Heart left ventricle (tissue), 16 donors: ENCODE results near the gene FARP1. TPM values are rescaled to one million over a fixed set of nuclear protein-coding genes. Genes with fewer than 3 reads are reported as not detected.

Experiments used
- ATAC-seq, 4 donors: fragments of 200-7000 bp; cut with Tn5 transposase; one replicate each; pipeline ENCODE4 v1.9.1; 2020 to 2022; ENCODE audit warnings: moderate library complexity in 4 of 4, mild to moderate bottlenecking in 3 of 4, moderate number of reproducible peaks in 1 of 4
- DNase-seq, 5 donors: peaks; one replicate each; pipeline ENCODE4 v3.0.0-alpha.2; 2020
- H3K27ac ChIP-seq, 12 donors: fragments of 200-600 bp; sonication (generic) in 4 of 12; one replicate each; pipeline versions ENCODE4 v1.5.0 to v1.8.0; 2016 to 2022; ENCODE audit warnings: mild to moderate bottlenecking in 2 of 12
- H3K27me3 ChIP-seq, 9 donors: fragments of 200-600 bp; sonication (generic) in 2 of 9; one replicate each; pipeline versions ENCODE4 v1.5.1 to v1.8.0; 2016 to 2022; ENCODE audit warnings: mild to moderate bottlenecking in 3 of 9
- H3K36me3 ChIP-seq, 9 donors: fragments of 200-600 bp; sonication (generic) in 2 of 9; one replicate each; pipeline versions ENCODE4 v1.5.0 to v1.8.0; 2018 to 2022; ENCODE audit warnings: mild to moderate bottlenecking in 2 of 9
- H3K4me1 ChIP-seq, 12 donors: fragments of 200-600 bp; sonication (generic) in 4 of 12; one replicate each; pipeline versions ENCODE4 v1.5.0 to v1.8.0; 2016 to 2022; ENCODE audit warnings: mild to moderate bottlenecking in 3 of 12
- H3K4me3 ChIP-seq, 12 donors: fragments of 200-600 bp; sonication (generic) in 4 of 12; one replicate each; pipeline versions ENCODE4 v1.5.0 to v1.8.0; 2017 to 2022; ENCODE audit warnings: mild to moderate bottlenecking in 9 of 12, moderate library complexity in 4 of 12
- H3K9me3 ChIP-seq, 12 donors: fragments of 200-600 bp; sonication (generic) in 4 of 12; one replicate each; pipeline versions ENCODE4 v1.5.0 to v1.8.0; 2016 to 2022; ENCODE audit warnings: mild to moderate bottlenecking in 1 of 12
- POLR2A ChIP-seq, 2 donors: fragments of 450-650 bp; IDR thresholded peaks; one replicate each; pipeline ENCODE4 v1.6.1; 2017; ENCODE audit warnings: antibody characterized with exemption in 2 of 2, mild to moderate bottlenecking in 2 of 2, moderate library complexity in 2 of 2
- WGBS, 4 donors: extraction: QIAGEN DNeasy Blood & Tissue Kit in 2 of 4; methylation state at CpG; one replicate each; pipeline versions ENCODE4 v1.1.5 to v1.1.7; 2013 to 2018; 5-methylcytosine and 5-hydroxymethylcytosine counted together
- intact Hi-C, 10 donors: fragments of 100-400 bp; cut with DNase I; formaldehyde crosslinking; loops; one replicate each; pipeline versions ENCODE4 v1.11.1 to v1.14.2; 2022
- polyA plus RNA-seq, 2 donors: library from polyadenylated mRNA; stranded (reverse); fragments of 200-250 nt; gene quantifications; one replicate each; pipeline ENCODE4 v1.2.3, GENCODE V29; 2013
- total RNA-seq, 9 donors: library from RNA; depleted of rRNA in 2 of 9; stranded (reverse); fragments of >200 nt in 2 of 9; fragmentation: NEBNext Ultra II Directional in 3 of 9; extraction: Animal tissue kit (Norgen Biotek cat#: 25700) in 3 of 9; gene quantifications; one replicate each; pipeline versions ENCODE4 v1.1.0 to v1.2.4, GENCODE V29; 2016 to 2023
- TF ChIP-seq, protein P1 (sequence below), 12 donors: fragments of 200-600 bp; sonication (generic) in 4 of 12; IDR thresholded peaks; one replicate each; pipeline versions ENCODE4 v1.5.0 to v1.8.0; 2018 to 2022; ENCODE audit warnings: antibody characterized with exemption in 12 of 12, mild to moderate bottlenecking in 5 of 12
- donor health status: ischemic (EF 13 %, LVEDD 7.1; RV severe dilation, severe dysfunction).
- donor health status: healthy with polysubstance abuse.
- donor health status: DM: no; HTN: yes; CAD: no.
- donor health status: DM: no; HTN: no; CAD: no.
- donor health status: ischemic (EF 25% LVEDD 6.9; RV normal size, moderate dysfunction).
- donor health status: ischemic (EF 25% LVEDD 5.7; RV mildly dilated, moderate dysfunction).
- donor health status: healthy.
- donor health status: DM: yes; HTN: yes; CAD: no.
- donor health status: ischemic (EF 35%, LVEDD 5.7; RV mildly dilated, moderate dysfunction).
- donor health status: nonischemic (EF 11% LVEDD 7.7; RV severe dilation, severe dysfunction).
- donor health status: DM: yes; HTN: yes; CAD: no.
- donor health status: PGD.
- donor health status: ischemic (EF 29% LVEDD 5.4; RV normal size, mild dysfunction).
- donor health status: nonischemic (EF 23%, LVEDD 6.1; RV moderate dilation, normal function).

The FARP1 gene
- total and polyA plus RNA-seq, 11 donors = 7.7 to 51.8 (median 22.3) TPM

DNA sequence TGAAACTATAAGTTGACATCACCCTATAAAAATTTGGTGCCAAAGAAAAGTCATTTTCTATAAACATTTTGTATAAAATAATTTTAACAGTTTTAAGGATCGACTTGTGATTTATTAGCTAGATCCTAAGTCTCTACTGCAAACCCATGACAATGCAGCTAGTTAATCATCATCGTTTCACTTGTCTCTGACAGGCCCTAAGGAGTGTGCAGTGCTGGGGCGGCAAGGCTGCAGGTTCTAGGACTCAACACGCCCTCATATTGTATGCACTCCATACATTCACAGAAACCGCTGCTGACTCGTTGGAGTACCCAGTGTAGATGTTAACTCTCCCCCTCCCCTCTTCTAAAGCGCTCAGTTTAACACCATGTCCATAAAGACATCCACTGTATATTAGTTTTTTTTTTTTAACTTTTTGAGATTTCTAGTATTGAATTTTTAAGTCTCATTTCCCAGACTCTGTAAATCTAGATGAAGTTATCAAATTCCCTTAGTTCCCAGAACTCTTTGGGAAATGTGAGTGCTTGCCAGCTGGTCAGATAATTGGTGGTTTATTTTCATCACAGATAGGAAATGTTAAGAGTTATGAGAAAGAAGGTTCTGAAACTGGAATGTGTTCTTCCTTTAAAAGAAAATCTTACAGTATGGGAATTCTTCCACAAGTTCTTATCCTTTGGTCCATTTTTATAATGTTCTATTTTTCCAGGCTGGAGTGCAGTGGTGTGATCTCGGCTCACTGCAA lies 197.0 kb downstream of the FARP1 start:
- Histone ChIP-seq H3K9me3 (no peaks in the 10 kb centered on the region), H3K4me1 (peaks cover 0 to 8% (median 0%) of the 10 kb centered on the region in 12 donors), H3K27ac (peak overlapping the region in 2 of 12 donors; percentile 12 to 17), H3K36me3 (no peaks in the 10 kb centered on the region), H3K27me3 (no peaks in the 10 kb centered on the region), H3K4me3 (no peak overlapping the region)
- intact Hi-C loops = loop anchor here in 1 of 10 donors (10.0 kb wide), 1 partner anchor 195 kb away; the partner anchor contains the start of gene FARP1
- DNase-seq = no peak
- TF ChIP-seq, protein P1, sequence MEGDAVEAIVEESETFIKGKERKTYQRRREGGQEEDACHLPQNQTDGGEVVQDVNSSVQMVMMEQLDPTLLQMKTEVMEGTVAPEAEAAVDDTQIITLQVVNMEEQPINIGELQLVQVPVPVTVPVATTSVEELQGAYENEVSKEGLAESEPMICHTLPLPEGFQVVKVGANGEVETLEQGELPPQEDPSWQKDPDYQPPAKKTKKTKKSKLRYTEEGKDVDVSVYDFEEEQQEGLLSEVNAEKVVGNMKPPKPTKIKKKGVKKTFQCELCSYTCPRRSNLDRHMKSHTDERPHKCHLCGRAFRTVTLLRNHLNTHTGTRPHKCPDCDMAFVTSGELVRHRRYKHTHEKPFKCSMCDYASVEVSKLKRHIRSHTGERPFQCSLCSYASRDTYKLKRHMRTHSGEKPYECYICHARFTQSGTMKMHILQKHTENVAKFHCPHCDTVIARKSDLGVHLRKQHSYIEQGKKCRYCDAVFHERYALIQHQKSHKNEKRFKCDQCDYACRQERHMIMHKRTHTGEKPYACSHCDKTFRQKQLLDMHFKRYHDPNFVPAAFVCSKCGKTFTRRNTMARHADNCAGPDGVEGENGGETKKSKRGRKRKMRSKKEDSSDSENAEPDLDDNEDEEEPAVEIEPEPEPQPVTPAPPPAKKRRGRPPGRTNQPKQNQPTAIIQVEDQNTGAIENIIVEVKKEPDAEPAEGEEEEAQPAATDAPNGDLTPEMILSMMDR (IDR thresholded peaks at IDR 0.05) = no peak
- TF ChIP-seq POLR2A (IDR thresholded peaks at IDR 0.05) = no peak
- ATAC-seq = no peak
- 86 to 88% (median 87%) methylated on average over 8 of the region's 8 CpGs for WGBS, 4 donors

DNA sequence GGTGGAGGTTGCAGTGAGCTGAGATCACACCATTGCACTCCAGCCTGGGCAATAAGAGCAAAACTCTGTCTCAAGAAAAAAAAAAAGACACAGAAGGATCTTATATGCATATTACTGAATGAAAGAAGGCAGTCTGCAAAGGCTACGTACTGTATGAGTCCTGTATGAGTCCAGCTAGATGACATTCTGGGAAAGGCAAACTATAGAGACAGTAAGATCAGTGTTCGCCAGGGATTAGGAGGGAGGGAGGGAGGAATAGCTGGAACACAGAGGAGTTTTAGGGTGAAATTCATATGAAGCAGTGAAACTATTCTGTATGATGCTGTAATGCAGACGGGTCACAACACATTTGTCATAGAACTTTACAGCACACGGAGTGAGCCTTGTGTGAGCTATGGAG lies 200.1 kb downstream of the FARP1 start:
- intact Hi-C loops = loop anchor here in 1 of 10 donors (10.0 kb wide), 1 partner anchor 198 kb away; the partner anchor contains the start of gene FARP1
- H3K27me3 ChIP-seq = no peaks in the 10 kb centered on the region
- no peak for DNase-seq
- TF ChIP-seq, protein P1 (IDR thresholded peaks at IDR 0.05) = no peak
- no peak for TF ChIP-seq POLR2A (IDR thresholded peaks at IDR 0.05)
- H3K27ac ChIP-seq = no peak overlapping the region
- no peaks in the 10 kb centered on the region for H3K36me3 ChIP-seq
- no peak overlapping the region for H3K4me3 ChIP-seq
- no peaks in the 10 kb centered on the region for H3K9me3 ChIP-seq
- whole genome bisulfite sequencing, 4 donors = 90 to 95% (median 94%) methylated on average over 4 of the region's 4 CpGs
- no peak for ATAC-seq
- peaks cover 0 to 8% (median 0%) of the 10 kb centered on the region in 12 donors for H3K4me1 ChIP-seq

DNA sequence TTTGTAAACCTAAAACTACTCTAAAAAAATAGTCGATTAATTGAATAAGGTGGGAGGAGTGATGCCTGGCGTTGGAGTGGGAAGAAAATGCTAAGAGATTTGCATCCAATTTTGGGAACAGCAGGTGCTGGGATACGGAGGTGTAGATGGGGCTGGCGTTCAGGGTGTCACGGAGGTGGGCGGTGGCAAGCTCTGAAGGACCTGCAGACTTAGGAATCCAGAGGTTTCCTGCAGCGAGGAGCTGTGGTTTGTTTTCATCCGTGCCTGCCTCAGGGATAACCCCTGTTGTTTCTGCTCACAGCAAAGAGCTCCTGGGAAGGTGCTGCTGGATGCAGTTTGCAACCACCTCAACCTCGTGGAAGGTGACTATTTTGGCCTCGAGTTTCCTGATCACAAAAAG lies 200.6 kb downstream of the FARP1 start:
- ATAC-seq = no peak
- intact Hi-C loops = loop anchor here in 1 of 10 donors (10.0 kb wide), 1 partner anchor 199 kb away; the partner anchor contains the start of gene FARP1
- WGBS, 4 donors = 91 to 93% (median 92%) methylated on average over 10 of the region's 10 CpGs
- no peaks in the 10 kb centered on the region for H3K36me3 ChIP-seq
- no peaks in the 10 kb centered on the region for H3K27me3 ChIP-seq
- H3K27ac ChIP-seq = no peak overlapping the region
- no peaks in the 10 kb centered on the region for H3K9me3 ChIP-seq
- DNase-seq = no peak
- H3K4me3 ChIP-seq = no peak overlapping the region
- peaks cover 0 to 8% (median 0%) of the 10 kb centered on the region in 12 donors for H3K4me1 ChIP-seq
- TF ChIP-seq, protein P1 (IDR thresholded peaks at IDR 0.05) = no peak
- no peak for TF ChIP-seq POLR2A (IDR thresholded peaks at IDR 0.05)

DNA sequence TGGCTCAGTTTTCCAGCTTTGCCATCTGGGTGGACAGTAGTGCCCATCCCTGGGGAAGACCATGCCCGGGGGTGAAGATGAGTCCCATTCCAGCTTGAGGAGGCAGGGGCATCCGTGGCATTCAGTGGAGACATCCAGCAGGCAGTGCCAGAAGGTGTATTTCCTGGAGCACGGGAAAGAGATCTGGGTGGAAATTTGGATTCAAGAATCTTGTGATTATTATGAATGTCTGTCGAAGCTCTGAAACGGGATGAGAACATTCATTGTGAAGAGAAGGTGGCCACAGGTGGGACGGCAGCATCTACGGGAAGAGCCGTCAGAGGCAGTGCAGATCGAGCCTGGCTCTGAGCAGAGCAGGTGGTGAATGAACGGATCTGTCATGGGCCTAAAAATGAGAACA lies 201.5 kb downstream of the FARP1 start:
- Histone ChIP-seq H3K9me3 (no peaks in the 10 kb centered on the region), H3K4me1 (peaks cover 0 to 11% (median 0%) of the 10 kb centered on the region in 12 donors), H3K27ac (no peak overlapping the region), H3K36me3 (no peaks in the 10 kb centered on the region), H3K27me3 (no peaks in the 10 kb centered on the region), H3K4me3 (no peak overlapping the region)
- 95 to 97% (median 96%) methylated on average over 10 of the region's 10 CpGs for WGBS, 4 donors
- DNase-seq (no peak), ATAC-seq (no peak)
- intact Hi-C loops = loop anchor here in 1 of 10 donors (10.0 kb wide), 1 partner anchor 200 kb away; the partner anchor contains the start of gene FARP1
- TF ChIP-seq, protein P1 (IDR thresholded peaks at IDR 0.05) = no peak
- TF ChIP-seq POLR2A (IDR thresholded peaks at IDR 0.05) = no peak
